Activated naive CD4-positive, alpha-beta T cell (primary cell): ENCODE data around the gene PDCD2L.

Source experiments
- DNase-seq, 4 experiments: peaks; one replicate each; lab custom pipeline; 2025; lab: John Stamatoyannopoulos, UW

PDCD2L gene

GRCh38 chr19:34471906-34472700, 67.9 kb downstream of the PDCD2L start:
- DNase-seq, result no peak

- no peak for DNase-seq
These were observed 70.2 kb downstream of the PDCD2L start for GRCh38 chr19:34474233-34474989.

GRCh38 chr19:34475026-34475974, 71.1 kb downstream of the PDCD2L start:
- no peak for DNase-seq
